GM18870 (cell line): ENCODE results near the gene GPR18.
A peak's percentile ranks its signal among the peaks of the same experiment; 100 is the strongest.

Source experiments
- ATAC-seq: cut with Tn5 transposase; IDR thresholded peaks from one replicate; pipeline ENCODE4 v1.9.1; 2021; ENCODE audit warnings: moderate library complexity; ENCODE audit not compliant: unreplicated experiment

Gene GPR18

GRCh38 chr13:99258210-99258860, at the start of gene GPR18:
TSS of gene GPR18 (minus strand) at chr13:99258379. CDS start at chr13:99255872, 2,507 bp downstream.
- ATAC-seq: peak; percentile 93

- no peak for ATAC-seq
Measured at GRCh38 chr13:99307648-99308339, 49.6 kb upstream of the GPR18 start.

- ATAC-seq: peak; percentile 58
Measured at GRCh38 chr13:99307247-99307646, 49.1 kb upstream of the GPR18 start, which contains the start of gene GPR183. TSS of gene GPR183 (minus strand) at chr13:99307399. CDS start at chr13:99296145, 11,254 bp downstream.

- ATAC-seq: no peak
Measured at GRCh38 chr13:99305566-99305965, 47.4 kb upstream of the GPR18 start.

- no peak for ATAC-seq
Measured at GRCh38 chr13:99305158-99305557, 47.0 kb upstream of the GPR18 start.

- no peak for ATAC-seq
Measured at GRCh38 chr13:99304541-99304940, 46.4 kb upstream of the GPR18 start.

- ATAC-seq: no peak
Measured at GRCh38 chr13:99303863-99304521, 45.8 kb upstream of the GPR18 start.

GRCh38 chr13:99302637-99303505, 44.7 kb upstream of the GPR18 start:
- no peak for ATAC-seq

- ATAC-seq: no peak
Measured at GRCh38 chr13:99301913-99302636, 43.9 kb upstream of the GPR18 start.

GRCh38 chr13:99301056-99301838, 43.1 kb upstream of the GPR18 start:
- ATAC-seq: no peak

- ATAC-seq: no peak
Measured at GRCh38 chr13:99299920-99300341, 41.8 kb upstream of the GPR18 start.

GRCh38 chr13:99299256-99299919, 41.2 kb upstream of the GPR18 start:
- ATAC-seq: no peak

GRCh38 chr13:99298056-99298455, 39.9 kb upstream of the GPR18 start:
- no peak for ATAC-seq

- ATAC-seq: no peak
Measured at GRCh38 chr13:99297331-99297730, 39.2 kb upstream of the GPR18 start.

GRCh38 chr13:99296398-99296797, 38.2 kb upstream of the GPR18 start:
- ATAC-seq: peak; percentile 63

GRCh38 chr13:99295488-99296252, 37.5 kb upstream of the GPR18 start:
- ATAC-seq: no peak

- no peak for ATAC-seq
Measured at GRCh38 chr13:99294958-99295357, 36.8 kb upstream of the GPR18 start.

GRCh38 chr13:99294198-99294597, 36.0 kb upstream of the GPR18 start:
- ATAC-seq: no peak
